NCI-H1105 (cell line): ENCODE measurements around the gene SEL1L3.

Source experiments
- DNase-seq: peaks from one replicate; lab custom pipeline; 2025; lab: John Stamatoyannopoulos, UW

Gene SEL1L3

GRCh38 chr4:25847329-25847728 lies 15.5 kb downstream of the SEL1L3 start:
- DNase-seq, result no peak

- DNase-seq, result no peak
These were observed 16.7 kb downstream of the SEL1L3 start for GRCh38 chr4:25845841-25846653.

GRCh38 chr4:25844961-25845712 lies 17.7 kb downstream of the SEL1L3 start:
- no peak for DNase-seq

- DNase-seq, result no peak
These were observed 19.3 kb downstream of the SEL1L3 start for GRCh38 chr4:25843340-25844097.

- DNase-seq, result no peak
These were observed 20.5 kb downstream of the SEL1L3 start for GRCh38 chr4:25842229-25842845.

GRCh38 chr4:25839687-25840086 lies 23.1 kb downstream of the SEL1L3 start:
- no peak for DNase-seq

- no peak for DNase-seq
These were observed 23.6 kb downstream of the SEL1L3 start for GRCh38 chr4:25839233-25839632.

- no peak for DNase-seq
These were observed 24.3 kb downstream of the SEL1L3 start for GRCh38 chr4:25838526-25838925.

GRCh38 chr4:25837107-25837506 lies 25.7 kb downstream of the SEL1L3 start:
- DNase-seq, result no peak

GRCh38 chr4:25835384-25835783 lies 27.4 kb downstream of the SEL1L3 start:
- no peak for DNase-seq

GRCh38 chr4:25834411-25835107 lies 28.2 kb downstream of the SEL1L3 start:
- no peak for DNase-seq

GRCh38 chr4:25830548-25830947 lies 32.2 kb downstream of the SEL1L3 start:
- DNase-seq, result no peak

GRCh38 chr4:25827897-25828296 lies 34.9 kb downstream of the SEL1L3 start:
- DNase-seq, result no peak

- DNase-seq, result no peak
These were observed 35.4 kb downstream of the SEL1L3 start for GRCh38 chr4:25827373-25827772.

GRCh38 chr4:25826074-25826752 lies 36.6 kb downstream of the SEL1L3 start:
- no peak for DNase-seq

- no peak for DNase-seq
These were observed 39.2 kb downstream of the SEL1L3 start for GRCh38 chr4:25823632-25824031.

GRCh38 chr4:25821899-25822298 lies 40.9 kb downstream of the SEL1L3 start:
- no peak for DNase-seq

- no peak for DNase-seq
These were observed 41.5 kb downstream of the SEL1L3 start for GRCh38 chr4:25821267-25821666.

GRCh38 chr4:25818876-25819275 lies 43.9 kb downstream of the SEL1L3 start:
- no peak for DNase-seq

- DNase-seq, result no peak
These were observed 44.4 kb downstream of the SEL1L3 start for GRCh38 chr4:25818371-25818871.
